ENCODE results near the gene ZNF580.

- no peak for TF ChIP-seq CTCF (IDR thresholded peaks at IDR 0.05; ENCODE audit: low read length)
- no peak for TF ChIP-seq EZH2 (IDR thresholded peaks at IDR 0.05; ENCODE audit: borderline replicate concordance, low read length)
Measured at GRCh38 chr19:55615543-55616394, 25.0 kb upstream of the ZNF580 start.
